ENCODE data around the gene SND1.

The SND1 gene

DNA sequence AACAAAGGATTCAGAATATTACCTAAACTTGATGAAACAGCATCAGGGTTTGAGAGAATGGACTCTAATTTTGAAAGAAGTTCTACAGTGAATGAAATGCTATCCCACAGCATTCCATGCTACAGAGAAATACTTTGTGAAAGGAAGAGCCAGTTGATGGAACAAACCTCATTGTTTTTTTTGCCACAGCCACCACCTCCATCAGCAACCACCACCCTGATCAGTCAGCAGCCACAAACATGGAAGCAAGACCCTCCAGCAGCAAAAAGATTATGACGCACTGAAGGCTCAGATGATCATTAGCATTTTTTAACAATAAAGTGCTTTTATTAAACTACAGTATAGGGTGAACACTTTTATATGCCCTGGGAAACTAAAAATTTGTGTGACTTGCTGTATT lies 280.5 kb downstream of the SND1 start:
- DNase-seq (ENCODE audit: low read depth in 3 of 3), result no peak

DNA sequence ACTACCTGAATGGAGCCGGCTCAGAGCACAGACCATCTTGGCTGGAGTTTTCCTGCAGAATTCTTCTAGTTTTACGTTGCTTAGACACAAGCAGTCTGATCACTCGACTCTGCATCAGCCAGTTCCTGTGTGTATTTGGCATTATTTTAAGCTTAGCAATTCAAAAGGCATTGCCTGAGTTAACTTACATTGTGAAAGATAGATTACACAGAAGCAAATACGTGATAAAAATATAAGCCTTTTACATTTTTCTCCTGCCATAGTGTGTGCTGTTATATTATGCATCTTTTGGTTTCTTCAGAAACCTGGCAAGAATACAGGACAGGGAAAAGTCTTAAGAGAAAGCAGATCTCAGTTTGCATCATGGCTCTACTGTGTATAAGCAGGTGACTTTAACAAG lies 281.2 kb downstream of the SND1 start:
- no peak for DNase-seq (ENCODE audit: low read depth in 3 of 3)

DNA sequence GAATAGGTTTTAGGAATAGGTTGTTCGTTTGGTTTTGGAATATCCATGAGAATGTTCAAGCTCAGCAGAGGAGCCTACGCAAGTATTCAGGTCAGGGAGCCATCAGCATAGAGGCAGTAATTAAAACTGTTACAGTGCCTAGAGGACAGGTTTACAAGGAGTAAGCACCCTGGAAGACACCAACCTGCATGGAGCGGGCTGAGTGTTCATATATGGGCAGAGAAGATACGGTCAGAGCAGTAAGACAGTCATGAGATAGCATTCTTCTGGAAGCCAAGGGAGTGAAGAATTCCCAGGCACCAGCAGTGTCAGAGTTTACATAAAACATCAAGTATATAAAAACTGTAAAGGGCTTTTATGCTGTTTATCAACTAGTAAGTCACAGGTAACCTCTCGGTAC lies 282.7 kb downstream of the SND1 start:
- no peak for DNase-seq (ENCODE audit: low read depth in 3 of 3)

DNA sequence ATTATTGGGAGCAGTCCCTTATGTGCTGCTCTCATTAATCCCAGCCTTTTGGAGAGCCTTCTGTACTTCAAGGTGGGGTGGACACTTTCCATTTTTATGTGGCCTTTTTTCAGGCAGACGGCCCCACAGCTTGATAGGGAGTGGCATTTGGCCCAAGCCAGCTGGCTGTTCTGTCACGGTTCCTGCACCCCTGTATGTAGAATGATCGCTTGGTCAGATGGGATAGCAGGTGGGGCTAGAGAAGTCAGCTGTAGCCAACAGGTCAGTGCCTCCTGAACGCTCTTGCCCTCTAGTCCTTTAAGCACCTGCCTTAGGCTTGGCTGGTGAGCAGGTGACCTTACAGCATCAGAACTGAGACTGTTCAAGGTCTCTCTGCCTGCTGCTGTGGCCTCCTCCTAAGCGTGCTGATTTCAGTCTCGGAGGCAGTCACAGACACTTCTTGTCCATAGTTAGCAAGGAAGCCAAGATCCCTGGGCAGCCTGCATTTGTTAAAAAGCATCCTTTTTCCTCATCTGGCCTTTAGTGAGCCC lies 283.9 kb downstream of the SND1 start:
- no peak for DNase-seq (ENCODE audit: low read depth in 3 of 3)

DNA sequence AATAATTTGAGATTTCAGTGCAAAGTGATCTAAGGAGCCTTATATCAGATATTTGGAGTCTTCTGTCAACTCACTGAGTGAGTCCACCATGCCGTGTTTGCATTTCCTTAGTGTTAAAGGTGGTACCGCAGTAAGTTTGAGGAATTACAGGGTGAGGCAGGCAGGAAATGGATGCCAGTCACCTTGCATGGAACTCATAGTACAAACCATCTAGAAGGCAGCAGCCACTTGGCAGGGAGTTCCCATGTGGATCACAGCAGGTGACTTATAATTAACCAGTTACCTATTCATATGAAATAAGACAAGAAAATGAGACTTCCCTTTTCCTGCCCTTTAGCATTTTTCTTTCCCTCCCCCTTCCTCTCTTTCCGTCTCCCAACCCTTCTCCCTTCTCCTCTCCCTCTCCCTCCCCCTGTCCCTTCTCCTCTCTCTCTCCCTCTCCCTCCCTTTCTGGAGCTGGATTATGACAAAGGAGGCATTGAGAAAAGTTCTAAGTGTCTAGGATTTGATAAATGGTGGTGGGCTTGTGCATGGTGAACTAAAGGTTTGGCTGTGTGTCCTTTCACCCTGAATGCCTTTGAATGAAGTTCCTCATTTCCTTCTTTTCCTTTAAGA lies 285.2 kb downstream of the SND1 start:
- no peak for DNase-seq (ENCODE audit: low read depth in 3 of 3)

DNA sequence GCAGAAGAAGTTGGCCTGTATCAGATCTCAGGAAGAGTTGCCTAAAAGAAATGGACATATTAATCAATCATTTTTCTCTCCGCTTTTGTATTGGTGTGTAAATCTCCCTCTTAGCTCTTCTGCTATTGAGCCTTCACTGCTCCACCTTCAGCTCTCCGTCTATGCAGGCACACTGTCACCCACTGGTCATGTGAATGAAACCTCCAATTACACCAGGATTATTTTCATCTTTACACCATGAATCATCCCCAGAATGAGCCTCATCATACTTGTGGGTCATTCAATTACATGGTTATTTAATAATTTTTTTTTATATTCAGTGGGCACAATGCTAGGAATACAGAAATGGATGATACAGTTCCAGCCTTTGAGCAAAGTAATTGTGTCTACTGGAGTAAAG lies 286.6 kb downstream of the SND1 start:
- no peak for DNase-seq (ENCODE audit: low read depth in 3 of 3)

DNA sequence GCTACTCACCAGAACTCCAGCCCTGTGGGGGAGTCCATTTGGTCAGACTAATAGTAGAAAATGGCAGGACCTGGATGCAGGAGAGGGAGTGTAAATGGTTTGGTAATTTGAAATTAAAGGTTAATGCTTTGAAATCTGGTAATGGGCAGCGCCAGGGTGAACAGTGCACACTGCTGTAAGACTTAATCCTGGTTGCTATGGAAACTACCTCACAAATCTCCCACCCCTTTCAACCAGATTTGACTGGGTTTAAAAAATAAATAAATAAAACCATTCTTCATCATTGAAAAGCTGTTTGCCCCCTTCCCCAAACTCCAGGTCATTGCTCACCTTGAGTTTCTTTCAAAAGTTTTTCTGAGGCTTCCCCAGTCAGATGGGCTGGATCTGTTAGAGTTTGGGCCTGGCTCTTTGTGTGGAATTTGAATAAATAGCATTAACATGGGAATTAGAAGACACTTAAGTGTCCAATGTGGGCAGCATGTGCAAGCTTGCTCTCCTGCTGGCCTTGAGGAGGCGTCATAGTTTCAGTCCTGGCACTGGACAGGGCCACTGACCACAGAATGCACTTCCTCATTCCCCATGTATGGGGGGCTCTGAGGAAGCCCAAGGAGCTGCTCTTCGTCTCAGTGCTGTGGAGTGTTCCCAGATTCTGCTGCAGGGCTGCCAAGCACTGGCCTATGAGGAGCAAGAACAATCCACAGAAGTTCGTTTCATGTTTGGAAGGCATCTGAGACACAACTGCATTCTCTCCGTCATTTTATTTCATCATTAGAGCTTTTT lies 288.6 kb downstream of the SND1 start:
- DNase-seq (ENCODE audit: low read depth in 3 of 3), result no peak

DNA sequence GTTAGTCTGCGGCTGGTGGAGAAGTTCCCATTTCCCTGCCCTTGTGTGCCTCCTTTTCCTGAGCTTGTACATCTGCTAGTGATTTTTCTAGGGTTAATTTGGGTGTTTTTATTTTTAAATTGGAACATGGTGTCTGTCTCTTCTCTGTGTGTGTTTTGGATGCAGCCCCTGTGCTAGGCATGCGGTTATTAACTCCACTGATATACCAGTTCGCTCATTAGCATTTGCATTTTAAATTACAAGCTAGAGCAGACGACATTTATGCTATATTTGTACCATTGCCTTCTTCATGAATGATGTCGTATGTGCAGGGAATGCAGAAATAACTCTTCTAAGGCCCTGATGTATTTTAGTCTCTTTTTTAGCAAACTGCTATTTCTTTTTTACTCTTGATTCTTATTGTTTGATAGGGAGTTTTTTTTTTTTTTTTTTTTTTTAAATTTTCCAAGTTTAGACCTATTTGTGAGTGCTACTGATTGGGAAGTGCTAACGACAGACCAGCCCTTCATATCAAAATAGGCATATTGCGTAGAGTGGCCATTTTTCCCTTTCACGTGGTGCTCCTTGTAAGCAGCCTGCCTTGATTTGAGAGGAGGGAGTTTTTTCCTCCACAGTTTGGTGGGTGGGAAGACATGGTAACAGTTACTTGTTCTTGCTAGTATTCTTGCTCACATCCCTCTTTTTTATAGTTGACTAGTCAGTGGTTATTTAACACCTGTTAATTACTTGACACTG lies 289.6 kb downstream of the SND1 start:
- DNase-seq (ENCODE audit: low read depth in 3 of 3), result no peak

DNA sequence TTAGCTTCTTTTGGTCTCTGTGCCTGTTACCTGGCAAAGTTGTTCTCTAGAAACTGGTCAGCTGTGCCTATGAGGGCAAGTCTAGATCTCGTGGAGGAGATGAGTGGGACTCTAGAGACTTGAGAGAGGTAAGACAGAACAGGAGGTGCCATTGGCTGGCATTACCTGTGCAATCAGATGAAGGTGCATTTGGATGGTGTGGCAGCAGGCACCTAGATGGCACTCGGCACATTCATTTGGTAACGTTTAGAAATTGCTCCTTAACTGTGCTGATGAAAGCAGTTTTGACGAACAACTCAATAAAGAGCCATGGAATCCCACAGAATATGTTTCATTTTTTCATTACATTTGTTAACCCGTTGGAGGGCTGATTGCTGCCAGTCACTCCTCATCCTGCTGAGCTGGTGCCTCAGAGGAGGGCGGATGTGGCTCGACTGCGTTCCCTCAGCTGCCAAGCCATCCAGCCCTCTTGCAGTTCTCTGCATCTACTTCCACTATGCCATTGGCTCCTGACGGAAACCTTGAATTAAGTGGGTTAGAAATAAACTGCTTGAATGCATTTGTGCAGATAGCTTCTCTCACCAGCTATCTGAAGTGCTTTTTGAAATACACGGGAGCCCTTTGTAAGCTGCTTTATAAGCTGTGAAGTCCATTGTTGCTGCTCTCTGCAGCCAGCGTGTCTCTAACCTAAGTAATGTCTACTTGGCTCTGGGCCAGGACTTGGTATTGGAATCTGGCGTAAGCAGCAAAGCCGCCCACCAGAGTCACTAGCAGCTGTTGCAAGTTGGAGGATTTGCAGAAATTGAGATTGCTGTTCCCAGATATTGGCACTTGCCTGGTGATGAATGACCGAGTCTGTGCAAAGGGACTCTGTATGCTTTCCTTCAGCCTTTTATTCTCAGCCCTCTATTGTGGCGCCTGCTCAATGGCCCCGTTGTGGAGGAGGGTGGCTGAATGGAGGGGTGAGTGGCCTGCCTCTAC lies 291.8 kb downstream of the SND1 start:
- DNase-seq (ENCODE audit: low read depth in 3 of 3), result no peak

DNA sequence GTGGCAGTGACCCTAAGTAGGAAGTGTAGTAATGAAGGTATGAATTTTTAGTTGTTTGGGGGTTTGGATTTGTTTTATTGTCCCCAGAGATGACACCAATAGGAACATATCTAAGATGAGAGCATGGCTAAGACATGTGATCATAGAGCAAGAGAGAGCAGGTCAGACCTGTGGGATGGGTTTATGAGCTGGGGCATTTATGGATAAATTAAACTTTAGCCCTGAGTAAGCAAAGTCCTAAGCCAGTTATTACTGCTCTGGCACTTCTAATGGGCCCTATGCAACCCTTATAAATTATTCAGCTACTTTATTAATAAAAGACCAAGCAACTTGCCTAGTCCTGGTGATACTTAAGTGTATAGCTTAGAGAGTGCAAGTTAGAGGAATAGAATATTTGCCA lies 294.1 kb downstream of the SND1 start:
- DNase-seq (ENCODE audit: low read depth in 3 of 3), result no peak

DNA sequence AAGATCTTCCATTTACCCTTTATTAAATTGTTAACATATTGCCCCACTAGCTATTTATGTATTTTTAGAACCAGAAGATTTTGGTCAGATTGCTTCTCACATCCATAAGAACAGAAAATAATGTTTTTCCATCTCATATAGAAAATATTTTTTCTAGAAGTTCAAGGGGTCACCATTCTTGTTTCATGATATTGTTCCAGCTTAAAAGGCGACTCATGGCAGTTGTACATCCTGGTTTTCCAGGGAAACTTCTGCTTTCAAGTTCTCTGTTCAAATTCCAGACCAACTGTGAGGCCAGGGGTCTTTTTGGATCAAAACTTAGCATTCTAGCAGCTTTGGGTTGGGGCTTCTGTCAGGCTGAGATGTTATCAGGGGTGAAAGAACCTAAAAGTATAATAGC lies 294.9 kb downstream of the SND1 start:
- no peak for DNase-seq (ENCODE audit: low read depth in 3 of 3)

DNA sequence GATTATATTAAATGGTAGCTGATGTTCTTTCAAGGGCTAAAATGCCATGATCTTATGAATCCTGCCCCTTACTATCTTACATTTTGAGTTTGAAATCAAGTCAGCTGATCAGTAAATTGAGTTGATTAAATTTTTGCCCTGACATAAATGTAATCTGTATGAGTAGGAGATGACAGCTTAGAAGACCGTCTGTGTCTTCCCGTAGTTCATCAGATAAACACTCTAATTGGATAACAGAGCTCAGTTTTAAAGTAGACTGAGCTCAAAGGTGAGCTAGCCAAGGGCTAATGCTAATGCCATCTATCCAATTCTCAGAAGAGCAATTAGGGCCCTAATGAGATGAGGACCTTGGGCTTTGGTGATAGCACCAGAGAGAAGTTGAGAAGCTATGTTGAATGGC lies 296.3 kb downstream of the SND1 start:
- no peak for DNase-seq (ENCODE audit: low read depth in 3 of 3)

DNA sequence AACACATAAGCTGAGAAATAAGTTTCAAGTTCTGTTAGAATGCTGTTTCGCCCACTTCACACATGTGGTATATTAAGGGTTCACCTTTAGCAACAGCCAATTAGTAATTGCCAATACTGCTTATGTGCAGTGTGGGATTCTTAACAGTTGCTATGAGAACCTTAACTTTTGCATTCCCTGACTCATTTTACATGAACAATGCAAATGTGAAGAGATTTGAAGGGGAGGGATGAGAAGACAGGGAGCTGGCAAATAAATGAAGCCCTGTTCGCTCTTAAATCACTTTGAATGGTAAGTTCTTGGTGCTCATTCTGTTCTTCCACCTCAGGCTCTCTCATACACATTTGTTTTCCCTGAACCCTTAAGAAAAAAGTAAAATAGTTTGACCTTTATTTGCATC lies 296.9 kb downstream of the SND1 start:
- no peak for DNase-seq (ENCODE audit: low read depth in 3 of 3)

DNA sequence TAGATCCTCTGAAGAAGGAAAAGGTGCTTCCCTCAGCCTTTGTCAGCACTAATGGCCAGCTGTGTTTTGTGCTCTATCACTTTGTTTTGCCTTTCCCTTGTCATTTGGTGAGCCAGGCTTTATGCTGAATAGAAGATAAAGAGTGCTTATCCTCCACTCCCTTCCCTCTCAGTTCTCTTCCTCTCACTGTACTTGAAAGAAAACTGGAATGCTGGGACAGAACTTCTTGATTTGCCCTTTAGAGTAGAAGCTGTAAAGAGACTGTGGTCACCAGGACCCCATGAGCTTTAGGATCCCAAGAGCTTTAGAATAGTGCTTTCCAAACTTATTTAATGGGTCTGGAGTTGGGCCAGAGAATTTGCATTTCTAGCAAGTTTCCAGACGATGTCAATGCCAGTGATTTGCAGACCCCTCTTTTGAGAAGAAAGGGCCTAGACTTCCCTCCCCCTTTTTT lies 297.8 kb downstream of the SND1 start:
- DNase-seq (ENCODE audit: low read depth in 3 of 3), result no peak

DNA sequence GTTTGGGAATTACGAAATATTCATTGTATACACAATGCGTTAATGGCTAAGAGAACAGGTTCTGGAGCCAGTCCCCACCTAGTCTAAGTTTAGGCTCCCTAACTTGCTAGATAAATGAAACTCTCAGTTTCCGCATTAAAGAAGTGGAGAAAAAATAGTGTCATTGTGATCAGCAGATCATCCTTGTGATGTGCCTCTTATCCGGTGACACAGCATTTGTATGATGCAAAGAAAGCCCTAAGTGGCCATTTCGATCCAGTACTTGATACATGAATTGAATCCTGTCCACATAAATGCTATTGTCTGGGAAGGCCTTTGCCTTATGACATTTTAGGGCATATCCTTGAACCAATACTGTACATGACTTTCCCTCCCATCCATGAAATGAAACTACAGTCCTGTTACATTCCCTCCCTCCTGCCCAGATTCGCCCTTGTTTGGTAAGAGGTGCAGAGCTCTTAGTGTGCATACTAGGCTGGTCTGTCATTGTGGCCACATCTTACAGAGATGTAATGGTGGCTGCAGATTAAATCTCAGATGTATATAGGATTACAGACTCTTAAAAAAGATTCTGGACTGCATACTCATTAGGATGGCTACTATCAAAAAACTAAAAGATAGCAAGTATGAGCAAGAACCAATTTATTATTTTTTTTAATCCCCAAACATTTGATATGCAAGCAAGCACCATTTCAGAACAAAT lies 298.4 kb downstream of the SND1 start:
- no peak for DNase-seq (ENCODE audit: low read depth in 3 of 3)

DNA sequence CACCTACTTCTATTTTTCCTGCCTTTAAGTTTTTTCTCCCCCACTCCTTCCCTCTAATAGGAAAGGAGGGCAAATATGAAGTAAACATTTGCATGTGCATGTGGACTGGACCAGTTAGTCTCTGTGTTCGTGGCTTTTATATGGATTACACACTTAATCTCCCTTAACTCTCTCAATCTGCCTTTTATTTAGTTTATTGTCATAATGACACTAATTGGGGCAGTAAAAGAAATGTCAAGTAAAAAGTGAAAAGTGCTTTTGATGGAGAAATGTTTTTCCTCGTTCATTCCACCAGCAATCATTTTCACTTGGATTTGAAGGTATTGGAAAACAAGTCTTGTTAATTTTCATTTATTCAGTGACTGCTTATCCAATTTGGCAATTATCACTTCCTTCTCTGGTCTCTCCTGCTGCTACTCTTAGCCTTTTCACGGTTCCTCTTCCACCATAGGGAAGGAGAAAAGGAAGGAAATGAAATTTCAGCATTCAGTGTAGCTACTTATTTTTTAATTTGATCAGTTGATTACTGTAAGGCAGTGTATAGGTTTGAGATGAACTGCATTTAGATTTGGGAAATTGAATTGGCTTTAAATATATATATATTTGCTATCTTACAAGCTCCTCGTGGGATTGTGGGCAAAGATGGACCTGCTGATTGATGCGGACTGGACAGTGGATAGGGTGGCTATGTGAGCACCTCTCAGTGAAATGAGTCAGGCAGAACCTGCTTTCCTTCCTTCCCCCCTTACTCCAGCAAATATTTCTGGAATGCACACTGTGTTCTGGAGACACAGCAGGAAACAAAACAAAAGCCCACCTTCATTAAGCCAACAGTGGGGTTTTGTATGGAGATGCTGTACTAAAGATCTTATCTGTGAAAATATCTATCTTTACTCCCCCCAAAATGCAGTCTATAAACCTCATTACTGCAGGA lies 301.7 kb downstream of the SND1 start:
- DNase-seq (ENCODE audit: low read depth in 3 of 3), result no peak

DNA sequence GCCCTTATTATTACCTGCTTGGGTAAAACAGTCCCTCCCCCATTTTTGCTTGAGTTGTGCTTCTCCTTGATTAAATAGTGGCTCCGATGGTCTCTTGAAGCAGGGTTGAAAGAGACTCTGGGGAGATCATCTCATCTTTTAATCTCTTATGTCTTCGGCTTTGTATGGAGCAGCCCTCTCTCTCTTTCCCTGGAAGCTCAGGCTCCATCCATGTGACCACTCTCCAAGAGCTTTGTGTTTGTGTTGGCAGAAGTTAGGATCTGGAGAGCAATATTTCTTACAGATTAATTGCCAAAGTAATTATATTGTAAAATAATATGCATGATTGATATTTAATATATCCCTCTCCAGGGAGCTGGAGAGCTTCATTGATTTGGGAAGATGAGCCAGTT lies 302.4 kb downstream of the SND1 start:
- DNase-seq (ENCODE audit: low read depth in 3 of 3), result no peak

DNA sequence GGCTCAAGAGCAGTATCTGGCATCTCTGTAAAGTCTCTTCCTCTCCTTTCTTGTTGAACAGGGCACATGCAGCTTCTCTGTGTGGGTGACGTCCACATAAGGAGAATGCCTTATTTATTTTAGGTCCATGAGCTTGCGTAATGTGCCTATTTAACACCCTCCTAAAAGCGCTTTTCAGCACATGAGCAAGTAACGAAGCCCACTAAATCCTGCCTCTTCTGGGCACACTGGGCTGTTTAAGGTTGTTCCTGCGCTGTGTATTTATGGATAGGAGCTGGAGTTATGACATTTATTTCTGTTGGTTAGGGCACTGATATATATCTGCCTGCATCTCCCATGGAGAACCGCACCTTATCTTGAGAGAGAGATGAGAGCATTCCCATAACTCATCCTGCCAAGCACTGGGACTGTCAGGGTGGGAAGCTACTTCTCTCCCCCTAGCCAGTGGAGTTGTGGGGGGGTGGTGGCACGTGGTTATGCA lies 303.1 kb downstream of the SND1 start:
- no peak for DNase-seq (ENCODE audit: low read depth in 3 of 3)

DNA sequence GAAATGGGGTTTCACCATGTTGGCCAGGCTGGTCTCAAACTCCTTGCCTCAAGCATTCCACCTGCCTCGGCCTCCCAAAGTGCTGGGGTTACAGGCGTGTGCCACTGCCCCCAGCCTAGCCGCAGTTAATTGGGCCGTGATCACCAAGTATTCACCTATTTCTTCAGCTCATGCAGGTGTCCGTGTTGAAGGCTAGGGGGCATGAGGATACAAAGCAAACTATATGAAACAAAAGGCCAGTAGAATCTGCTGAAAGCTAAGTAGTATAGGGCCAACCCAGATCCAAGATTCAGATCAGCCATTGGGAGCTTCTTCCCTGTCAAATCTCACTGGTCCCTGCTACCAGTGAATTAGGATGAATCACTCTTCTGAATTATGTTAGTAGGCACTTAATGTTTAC lies 305.9 kb downstream of the SND1 start:
- no peak for DNase-seq (ENCODE audit: low read depth in 3 of 3)

DNA sequence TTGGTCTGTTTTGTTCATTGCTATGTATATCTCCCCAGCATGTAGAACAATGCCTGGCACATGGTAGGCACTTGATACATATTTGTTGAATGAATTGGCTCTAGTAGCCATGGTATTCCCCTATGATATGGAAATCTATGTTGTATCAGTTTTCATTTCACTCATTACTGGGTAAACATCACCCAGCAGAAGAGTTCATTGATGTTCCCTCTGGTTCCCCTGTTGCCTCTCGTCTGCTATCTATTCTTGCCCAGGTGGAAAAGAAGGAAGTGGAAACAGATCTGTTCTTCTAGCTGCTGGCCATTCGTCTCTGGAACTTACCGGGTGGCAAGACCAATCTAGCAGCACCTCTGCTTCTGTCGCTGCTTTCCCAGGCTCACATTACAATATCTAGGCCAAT lies 307.8 kb downstream of the SND1 start:
- no peak for DNase-seq (ENCODE audit: low read depth in 3 of 3)
